CMK (cell line): ENCODE results near the gene TARBP2.
"Not testable (repeated sequence)": the region's sequence is repeated elsewhere in the genome, so short reads cannot be mapped to it uniquely, and the experiment has no call there.

Experiments
- DNase-seq: peaks from one replicate; pipeline ENCODE4 v3.0.0-alpha.2; 2010; ENCODE audit warnings: low read depth

The TARBP2 gene

DNA sequence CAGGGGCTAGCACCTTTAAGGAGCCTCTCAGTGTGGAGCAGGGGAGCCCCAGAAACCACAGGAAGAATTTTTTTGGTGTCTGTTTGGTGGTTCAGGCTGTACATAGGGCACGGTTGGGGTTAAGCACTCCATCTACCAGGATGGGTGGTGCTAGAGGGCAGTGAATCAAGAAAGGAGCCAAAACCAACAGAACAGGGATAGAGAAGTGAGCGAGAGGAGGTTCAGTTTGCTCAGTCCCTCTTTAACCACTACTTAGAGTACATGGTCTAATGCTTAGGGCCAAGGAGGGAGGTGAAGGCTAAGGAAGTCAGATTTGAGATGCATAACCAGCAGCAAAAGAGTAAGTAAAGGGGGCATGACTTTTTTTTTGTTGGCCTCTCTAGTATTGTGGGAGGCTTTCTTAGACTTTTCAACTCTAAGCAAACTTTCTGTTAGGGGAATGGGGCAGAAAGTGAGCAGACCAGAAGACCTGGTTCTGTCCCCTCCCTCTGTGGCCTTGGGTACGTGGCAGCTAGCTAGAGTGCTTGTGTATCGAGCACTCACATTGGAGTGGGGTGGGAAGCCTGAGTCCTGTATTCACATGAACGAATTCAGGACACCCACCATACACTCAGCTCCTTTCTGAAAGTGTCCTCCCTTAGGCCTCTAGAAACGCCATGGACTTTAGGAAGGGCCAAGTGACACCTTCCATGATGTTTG, 12.8 kb downstream of the TARBP2 start:
- no peak for DNase-seq

GRCh38 chr12:53514628-53515290, 13.7 kb downstream of the TARBP2 start:
- no peak for DNase-seq

- DNase-seq = no peak
These were observed 14.2 kb downstream of the TARBP2 start for GRCh38 chr12:53515291-53515680.

DNA sequence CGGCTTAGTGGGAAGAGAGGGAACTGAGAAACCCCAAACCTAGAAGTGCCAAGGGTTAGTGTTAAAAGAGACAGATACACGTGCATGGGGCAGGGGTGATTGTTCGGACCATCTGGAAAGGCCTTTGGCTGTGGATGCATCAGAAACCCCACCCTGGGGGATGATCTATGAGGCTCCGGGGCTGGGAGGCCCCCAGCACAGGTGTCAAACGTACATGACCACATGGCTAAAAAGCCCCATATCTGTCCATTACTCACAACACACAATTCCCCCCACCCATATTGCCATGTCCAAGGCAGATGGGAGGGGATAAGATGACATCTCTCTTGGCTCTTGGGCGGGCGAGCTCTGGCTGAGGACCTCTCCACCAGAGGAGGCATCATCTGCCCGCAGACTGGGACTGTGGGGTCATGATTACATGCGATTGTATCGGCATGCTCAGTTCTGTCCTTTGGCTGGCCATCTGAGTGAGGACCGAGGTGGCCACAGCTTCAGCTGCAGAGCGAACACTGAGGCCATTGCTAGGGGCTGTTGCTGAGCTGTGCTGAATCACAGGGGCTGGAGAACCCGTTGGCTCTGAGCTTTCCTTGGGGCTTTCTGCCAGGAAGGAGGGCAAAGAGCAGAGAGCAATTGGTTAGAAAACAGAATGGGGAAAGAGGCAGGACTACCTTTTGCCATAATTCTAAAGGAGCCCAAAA, 15.8 kb downstream of the TARBP2 start:
- no peak for DNase-seq

DNA sequence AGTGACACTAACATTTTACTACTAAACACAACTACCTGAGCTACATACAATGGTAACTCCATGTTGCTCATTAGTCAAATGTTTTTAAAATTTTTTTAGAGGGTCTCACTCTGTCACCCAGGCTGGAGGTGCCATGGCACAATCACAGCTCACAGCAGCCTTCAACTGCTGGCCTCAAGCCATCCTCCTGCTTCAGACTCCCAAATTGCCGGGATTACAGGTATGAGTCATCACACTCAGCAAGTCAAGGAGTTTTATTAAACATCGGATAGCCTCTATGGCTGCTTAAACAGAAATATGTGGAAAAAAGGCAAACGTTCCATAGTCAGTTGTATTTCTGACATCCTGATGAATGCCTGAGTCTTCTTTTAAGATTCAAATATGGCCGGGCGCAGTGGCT, 17.3 kb downstream of the TARBP2 start:
- DNase-seq = no peak

- no peak for DNase-seq
These were observed 22.0 kb downstream of the TARBP2 start for GRCh38 chr12:53523131-53523530.

GRCh38 chr12:53524476-53524875, 23.4 kb downstream of the TARBP2 start:
- DNase-seq = no peak

DNA sequence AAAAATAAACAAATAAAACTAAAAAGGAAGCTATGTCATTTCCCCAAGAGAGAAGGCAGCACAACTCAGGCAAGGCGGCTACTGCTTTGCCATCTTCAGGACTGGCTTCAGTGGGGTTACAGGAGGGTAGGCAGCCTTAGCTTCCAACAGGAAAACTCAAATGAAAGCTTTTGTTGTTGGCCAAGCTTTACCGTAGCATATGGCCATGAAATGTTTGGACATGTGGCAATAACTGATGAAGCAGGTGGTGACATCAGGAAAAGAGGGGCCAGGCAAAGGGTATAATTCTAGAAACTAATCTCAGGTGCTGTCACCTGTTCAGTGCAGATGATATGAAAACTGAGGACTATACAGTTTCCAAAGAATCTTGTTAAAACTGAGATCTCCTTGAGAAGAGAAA, 29.0 kb downstream of the TARBP2 start:
- DNase-seq = no peak

DNA sequence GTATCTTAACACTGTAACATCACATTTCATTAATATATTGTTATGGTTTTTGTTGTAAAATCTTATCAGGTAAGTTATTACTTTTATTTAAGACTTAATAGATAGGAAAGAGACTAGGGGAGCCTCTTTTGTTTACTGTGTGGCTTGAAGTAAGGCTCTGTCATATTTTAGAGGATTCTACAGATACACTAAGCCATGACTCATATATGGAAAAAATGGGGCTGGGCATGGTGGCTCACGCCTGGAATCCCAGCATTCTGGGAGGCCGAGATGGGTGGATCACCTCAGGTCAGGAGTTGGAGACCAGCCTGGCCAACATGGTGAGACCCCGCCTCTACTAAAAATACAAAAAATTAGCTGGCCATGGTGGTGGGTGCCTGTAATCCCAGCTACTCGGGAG, 29.8 kb downstream of the TARBP2 start:
- no peak for DNase-seq

- no peak for DNase-seq
These were observed 30.9 kb downstream of the TARBP2 start for GRCh38 chr12:53532021-53532420.

- DNase-seq = no peak
These were observed 31.7 kb downstream of the TARBP2 start for GRCh38 chr12:53532524-53533445.

- DNase-seq = no peak
These were observed 32.4 kb downstream of the TARBP2 start for GRCh38 chr12:53533471-53533870.

DNA sequence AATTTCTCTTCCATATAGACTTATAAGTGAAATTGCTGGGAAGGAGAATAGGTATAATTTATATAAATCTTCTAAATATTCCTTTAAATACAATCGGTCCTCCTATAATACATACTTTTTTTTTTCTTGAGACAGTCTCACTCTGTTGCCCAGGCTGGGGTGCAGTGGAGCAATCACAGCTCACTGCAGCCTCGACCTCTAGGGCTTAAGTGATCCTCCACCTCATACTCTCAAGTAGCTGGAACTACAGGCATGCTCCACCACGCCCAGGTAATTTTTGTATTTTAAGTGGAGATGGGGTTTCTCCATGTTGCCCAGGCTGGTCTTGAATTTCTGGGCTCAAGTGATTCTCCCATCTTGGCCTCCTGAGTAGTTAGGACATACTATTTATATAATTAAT, 35.9 kb downstream of the TARBP2 start:
- no peak for DNase-seq

DNA sequence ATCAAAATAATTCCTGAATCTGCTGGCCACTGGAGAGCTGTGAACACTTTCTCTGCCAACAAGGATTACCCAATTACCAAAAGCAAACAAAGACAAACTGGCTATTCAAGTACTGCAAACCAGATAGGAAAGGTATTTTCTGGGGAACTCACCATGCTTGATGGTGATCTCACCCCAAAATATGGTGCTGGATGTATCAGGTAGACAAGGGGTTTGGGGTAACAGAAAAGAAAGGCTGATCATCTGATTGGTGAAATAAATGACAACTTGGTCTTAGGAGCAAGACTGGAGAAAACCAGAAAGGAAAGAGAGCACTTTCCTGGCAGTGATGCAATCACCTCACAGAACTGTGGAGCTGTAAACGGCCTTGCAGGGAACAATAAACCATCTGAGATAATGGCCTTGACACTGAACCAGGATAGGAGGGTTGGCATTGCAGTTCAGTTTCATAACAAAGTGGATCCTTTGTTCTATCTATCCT, 37.2 kb downstream of the TARBP2 start:
- no peak for DNase-seq

DNA sequence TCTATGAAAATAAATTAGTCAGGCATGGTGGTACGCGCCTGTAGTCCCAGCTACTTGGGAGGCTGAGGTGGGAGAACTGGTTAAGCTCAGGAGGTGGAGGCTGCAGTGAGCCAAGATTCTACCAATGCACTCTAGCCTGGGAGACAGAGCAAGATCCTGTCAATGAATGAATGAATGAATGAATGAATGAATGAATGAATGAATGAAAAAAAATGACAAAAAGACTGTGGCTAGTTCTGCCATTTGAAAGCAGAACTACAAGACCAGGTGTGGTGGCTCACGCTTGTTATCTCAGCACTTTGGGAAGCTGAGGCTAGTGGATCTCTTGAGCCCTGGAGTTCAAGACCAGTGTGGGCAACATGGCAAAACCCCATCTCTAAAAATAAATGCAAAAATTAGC, 38.4 kb downstream of the TARBP2 start:
- DNase-seq = no peak

DNA sequence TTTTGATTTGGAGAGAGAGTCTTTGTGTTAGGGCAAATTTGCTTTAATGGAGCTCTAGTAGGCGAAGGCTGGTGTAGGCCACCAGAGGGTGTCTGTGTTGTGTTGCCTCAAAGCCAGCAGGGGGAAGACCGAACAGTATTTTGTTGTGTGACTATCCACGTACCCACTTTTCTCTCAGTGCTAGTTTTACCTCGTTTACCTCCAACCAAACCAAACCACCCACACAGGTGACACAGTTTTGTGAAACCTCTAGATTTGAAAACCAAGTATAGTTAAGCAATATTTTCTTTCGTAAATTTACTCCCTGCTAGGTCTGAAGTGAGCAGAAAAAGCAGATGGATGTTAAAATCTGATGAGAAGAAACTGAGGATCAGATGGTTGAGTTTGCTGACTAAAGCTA, 42.5 kb downstream of the TARBP2 start:
- DNase-seq = peak; percentile 7

DNA sequence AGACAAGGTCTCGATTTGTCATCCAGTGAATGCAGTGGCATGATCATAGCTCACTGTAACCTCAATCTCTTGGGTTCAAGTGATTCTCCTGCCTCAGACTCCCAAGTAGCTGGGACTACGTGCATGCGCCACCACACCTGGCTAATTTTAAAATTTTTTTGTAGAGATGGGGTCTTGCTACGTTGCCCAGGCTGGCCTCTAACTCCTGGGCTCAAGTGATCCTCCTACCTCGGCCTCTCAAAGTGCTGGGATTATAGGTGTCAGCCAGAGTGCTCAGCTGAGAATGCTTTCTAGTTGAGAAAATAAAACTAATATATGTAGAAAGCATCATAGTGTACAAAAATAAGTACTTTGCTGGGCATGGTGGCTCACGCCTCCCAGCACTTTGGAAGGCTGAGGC, 47.3 kb downstream of the TARBP2 start:
- DNase-seq = not testable (repeated sequence)

DNA sequence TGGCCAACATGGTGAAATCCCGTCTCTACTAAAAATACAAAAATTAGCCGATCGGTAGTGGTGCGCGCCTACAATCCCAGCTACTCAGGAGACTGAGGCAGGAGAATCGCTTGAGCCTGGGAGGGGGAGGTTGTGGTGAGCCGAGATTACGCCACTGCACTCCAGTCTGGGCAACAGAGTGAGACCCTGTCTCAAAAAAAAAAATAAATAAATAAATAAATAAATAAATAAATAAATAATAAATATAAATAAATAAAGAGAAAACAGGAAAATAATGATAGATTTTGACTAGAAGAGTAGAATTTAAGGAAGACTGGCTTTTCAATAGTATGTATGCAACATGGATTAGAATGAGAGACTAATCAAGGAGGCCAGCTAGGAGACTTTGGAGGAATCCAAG, 49.0 kb downstream of the TARBP2 start:
- not testable (repeated sequence) for DNase-seq

- DNase-seq = no peak
These were observed 49.5 kb downstream of the TARBP2 start for GRCh38 chr12:53550595-53550994.

DNA sequence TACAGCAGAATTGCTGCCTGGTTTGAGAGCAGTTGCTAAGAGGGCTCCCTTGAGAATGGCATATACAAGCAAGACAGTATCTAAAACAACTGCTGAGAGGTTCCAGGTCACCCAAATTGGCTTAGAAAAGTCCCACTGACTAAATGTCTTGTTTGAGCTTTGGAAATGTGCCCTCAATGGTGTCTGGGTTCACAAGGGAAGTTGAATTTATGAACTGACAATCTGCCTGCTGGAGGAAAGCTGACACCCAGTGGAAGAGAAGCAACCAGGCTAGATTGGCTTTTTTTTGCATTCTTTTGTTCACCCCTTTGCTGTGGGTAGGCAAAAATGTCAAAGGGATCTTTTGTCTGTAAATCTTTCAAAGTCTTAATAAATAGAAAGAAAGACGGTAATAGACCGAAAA, 50.8 kb downstream of the TARBP2 start:
- no peak for DNase-seq

DNA sequence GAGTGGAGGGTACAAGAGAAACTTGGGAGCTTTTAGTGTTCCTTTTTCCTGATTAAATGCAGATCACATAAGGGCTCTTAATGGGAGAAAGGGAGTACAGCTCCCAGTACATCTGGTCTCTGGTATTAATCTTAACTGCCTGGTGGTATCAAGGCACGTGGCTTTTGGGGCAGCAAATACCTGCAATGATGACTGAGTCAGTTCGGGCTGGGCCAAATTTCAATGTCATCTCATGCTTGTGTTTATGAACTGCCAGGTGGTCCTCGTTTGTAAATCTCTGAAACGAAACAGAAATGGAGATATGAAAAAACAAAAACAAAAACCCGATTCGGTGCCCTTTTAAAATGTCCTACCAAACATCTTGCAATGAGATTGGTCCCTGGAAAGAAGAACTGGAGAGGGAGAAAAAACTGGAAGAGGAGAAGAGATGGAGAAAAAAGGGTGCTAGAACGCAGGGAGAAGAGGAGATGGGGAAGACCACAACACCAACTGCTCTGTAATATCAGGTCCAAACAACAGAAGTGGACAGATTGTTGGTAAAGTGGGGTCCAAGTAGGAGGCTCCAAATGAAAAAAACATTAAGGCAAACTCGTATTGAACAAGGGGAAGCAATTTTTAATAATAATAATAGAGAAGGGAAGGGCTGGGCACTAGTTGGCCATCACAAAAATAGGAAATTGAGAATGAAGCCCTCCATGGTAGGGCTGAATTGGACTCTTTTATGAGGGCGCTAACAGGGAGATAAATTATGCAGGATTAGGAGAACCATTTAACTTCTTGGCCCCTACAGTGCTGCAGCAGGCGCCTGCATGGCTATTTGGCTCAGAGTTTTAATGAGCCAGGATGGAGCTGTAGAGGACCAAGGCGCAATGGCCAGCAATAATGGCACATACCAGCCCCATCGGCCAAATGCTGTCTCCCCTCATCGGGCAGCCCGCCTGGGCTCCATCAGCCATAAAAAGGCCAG, 51.6 kb downstream of the TARBP2 start:
- no peak for DNase-seq
